ELR (cell line): Measurements from ENCODE around the gene THRSP.
A peak's percentile ranks its signal among the peaks of the same experiment; 100 is the strongest.
"Not testable (repeated sequence)": the region's sequence is repeated elsewhere in the genome, so short reads cannot be mapped to it uniquely, and the experiment has no call there.

ENCODE experiments used
- DNase-seq: peaks from one replicate; pipeline ENCODE4 v3.0.0-alpha.2; 2015; ENCODE audit warnings: low read depth

THRSP gene

GRCh38 chr11:78039391-78039918 is 24.2 kb upstream of the THRSP start:
- no peak for DNase-seq

GRCh38 chr11:78039919-78040671 is 23.6 kb upstream of the THRSP start:
- DNase-seq = peak; percentile 93

GRCh38 chr11:78040691-78041379 is 22.8 kb upstream of the THRSP start:
- DNase-seq = peak; percentile 65

GRCh38 chr11:78041380-78041719 is 22.3 kb upstream of the THRSP start:
- not testable (repeated sequence) for DNase-seq

- DNase-seq = no peak
Measured at GRCh38 chr11:78041843-78042440, 21.7 kb upstream of the THRSP start.

GRCh38 chr11:78044706-78045105 is 19.0 kb upstream of the THRSP start:
- DNase-seq = no peak

GRCh38 chr11:78045851-78046485 is 17.7 kb upstream of the THRSP start:
- peak; percentile 71 for DNase-seq

GRCh38 chr11:78046486-78046854 is 17.2 kb upstream of the THRSP start:
- no peak for DNase-seq

- no peak for DNase-seq
Measured at GRCh38 chr11:78048561-78048960, 15.1 kb upstream of the THRSP start.

GRCh38 chr11:78049348-78049747 is 14.3 kb upstream of the THRSP start:
- no peak for DNase-seq

GRCh38 chr11:78050964-78051831 is 12.5 kb upstream of the THRSP start:
- DNase-seq = peak; percentile 85

- no peak for DNase-seq
Measured at GRCh38 chr11:78054971-78055370, 8.7 kb upstream of the THRSP start.

GRCh38 chr11:78056093-78056492 is 7.6 kb upstream of the THRSP start:
- no peak for DNase-seq

- DNase-seq = no peak
Measured at GRCh38 chr11:78057462-78058055, 6.1 kb upstream of the THRSP start.

GRCh38 chr11:78059749-78060328 is 3.8 kb upstream of the THRSP start:
- not testable (repeated sequence) for DNase-seq

- no peak for DNase-seq
Measured at GRCh38 chr11:78060533-78060932, 3.1 kb upstream of the THRSP start.

GRCh38 chr11:78061088-78061920 is 2.4 kb upstream of the THRSP start:
- no peak for DNase-seq

GRCh38 chr11:78061921-78062311 is 1.7 kb upstream of the THRSP start:
- DNase-seq = no peak

- no peak for DNase-seq
Measured at GRCh38 chr11:78062671-78063070, 990 bp upstream of the THRSP start.

GRCh38 chr11:78065203-78065602 is 1.5 kb downstream of the THRSP start:
- DNase-seq = no peak
